ENCODE results near the gene TGFB3.

DNA sequence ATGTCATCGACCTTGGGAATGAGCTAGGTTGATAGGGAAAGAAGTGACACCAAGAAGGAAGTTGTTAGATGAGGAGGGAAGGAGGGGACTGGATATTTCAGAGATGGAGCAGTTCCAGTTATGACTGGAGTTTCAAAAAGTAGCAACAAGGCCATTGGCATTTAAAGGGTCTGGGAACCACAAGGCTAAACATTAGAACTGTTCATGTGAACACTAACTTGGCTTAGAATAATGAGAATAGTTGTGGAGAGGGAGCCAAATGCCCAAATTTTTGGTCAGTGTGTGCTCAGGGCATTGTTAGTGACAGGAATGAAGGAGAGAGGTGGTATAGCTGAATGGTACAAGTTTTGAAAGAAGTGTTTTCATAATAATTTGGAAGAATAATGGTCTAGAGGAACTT is 20.6 kb upstream of the TGFB3 start:
- no peak for TF ChIP-seq POLR2A (IDR thresholded peaks at IDR 0.05)
- TF ChIP-seq, protein P1, sequence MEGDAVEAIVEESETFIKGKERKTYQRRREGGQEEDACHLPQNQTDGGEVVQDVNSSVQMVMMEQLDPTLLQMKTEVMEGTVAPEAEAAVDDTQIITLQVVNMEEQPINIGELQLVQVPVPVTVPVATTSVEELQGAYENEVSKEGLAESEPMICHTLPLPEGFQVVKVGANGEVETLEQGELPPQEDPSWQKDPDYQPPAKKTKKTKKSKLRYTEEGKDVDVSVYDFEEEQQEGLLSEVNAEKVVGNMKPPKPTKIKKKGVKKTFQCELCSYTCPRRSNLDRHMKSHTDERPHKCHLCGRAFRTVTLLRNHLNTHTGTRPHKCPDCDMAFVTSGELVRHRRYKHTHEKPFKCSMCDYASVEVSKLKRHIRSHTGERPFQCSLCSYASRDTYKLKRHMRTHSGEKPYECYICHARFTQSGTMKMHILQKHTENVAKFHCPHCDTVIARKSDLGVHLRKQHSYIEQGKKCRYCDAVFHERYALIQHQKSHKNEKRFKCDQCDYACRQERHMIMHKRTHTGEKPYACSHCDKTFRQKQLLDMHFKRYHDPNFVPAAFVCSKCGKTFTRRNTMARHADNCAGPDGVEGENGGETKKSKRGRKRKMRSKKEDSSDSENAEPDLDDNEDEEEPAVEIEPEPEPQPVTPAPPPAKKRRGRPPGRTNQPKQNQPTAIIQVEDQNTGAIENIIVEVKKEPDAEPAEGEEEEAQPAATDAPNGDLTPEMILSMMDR (IDR thresholded peaks at IDR 0.05), result no peak

Measured in esophagus squamous epithelium (tissue), 4 donors.